ENCODE measurements around the gene REM1. TPM values are rescaled to one million over a fixed set of nuclear protein-coding genes. Genes with fewer than 3 reads are reported as not detected.

REM1 gene
- total and polyA plus RNA-seq, 2 of the 13 experiments (the other 11 are each of a cell fraction or from before 2014, with no cell fraction given): not detected

- no peak for TF ChIP-seq ZNF136 (CRISPR knock-in tag; IDR thresholded peaks at IDR 0.05; ENCODE audit: low read depth)
- TF ChIP-seq CEBPZ (IDR thresholded peaks at IDR 0.05; ENCODE audit: low read length): no peak
- no peak for TF ChIP-seq EHMT2 (IDR thresholded peaks at IDR 0.05; ENCODE audit: borderline replicate concordance, low read depth, low read length)
- TF ChIP-seq ZNF782 (CRISPR knock-in tag; IDR thresholded peaks at IDR 0.05; ENCODE audit: borderline replicate concordance): peak; percentile 96
- 0 out of 2 replicates have a peak, but pooled peaks have one; percentile 36 for TF ChIP-seq ZC3H4 (CRISPR knock-in tag; IDR thresholded peaks at IDR 0.05; ENCODE audit: borderline replicate concordance)
- TF ChIP-seq ZNF367 (CRISPR knock-in tag; IDR thresholded peaks at IDR 0.05; ENCODE audit: borderline replicate concordance): peak; percentile 86; the same call in 1 of the 2 replicates
- peak; percentile 80 for TF ChIP-seq ZBED4 (CRISPR knock-in tag; IDR thresholded peaks at IDR 0.05; ENCODE audit: borderline replicate concordance)
- TF ChIP-seq ZNF639 (CRISPR knock-in tag; conservative IDR thresholded peaks at IDR 0.05): peak; percentile 62; the same call in 1 of the 2 replicates
- TF ChIP-seq ZNF124 (CRISPR knock-in tag; IDR thresholded peaks at IDR 0.05): peak; percentile 65
- TF ChIP-seq ZBTB14 (CRISPR knock-in tag; IDR thresholded peaks at IDR 0.05): peak; percentile 100
- peak; percentile 88 for TF ChIP-seq KAT8 (CRISPR knock-in tag; IDR thresholded peaks at IDR 0.05)
- TF ChIP-seq ZNF501 (CRISPR knock-in tag; IDR thresholded peaks at IDR 0.05): peak; percentile 98
- peak; percentile 98 for TF ChIP-seq ZNF747 (CRISPR knock-in tag; IDR thresholded peaks at IDR 0.05; ENCODE audit: borderline replicate concordance)
- 0 out of 2 replicates have a peak, but pooled peaks have one; percentile 39 for TF ChIP-seq ZNF44 (CRISPR knock-in tag; IDR thresholded peaks at IDR 0.05)
- no peak for TF ChIP-seq ZNF260 (CRISPR knock-in tag; IDR thresholded peaks at IDR 0.05; ENCODE audit: borderline replicate concordance, low read depth)
- TF ChIP-seq PRPF4 (IDR thresholded peaks at IDR 0.05; ENCODE audit: low read depth, low read length, poor library complexity, severe bottlenecking): no peak
Observed at GRCh38 chr20:31514154-31515071, 39.3 kb downstream of the REM1 start, which contains the start of gene HM13 (continued).

Data from HepG2 (cell line).